GM21528 (cell line): ENCODE measurements around the gene EARS2.
"Not testable (repeated sequence)": the region's sequence is repeated elsewhere in the genome, so short reads cannot be mapped to it uniquely, and the experiment has no call there.

Source experiments
- ATAC-seq: cut with Tn5 transposase; IDR thresholded peaks from one replicate; pipeline ENCODE4 v1.9.1; 2021; ENCODE audit warnings: mild to moderate bottlenecking, moderate library complexity; ENCODE audit not compliant: unreplicated experiment, low FRiP score

The EARS2 gene

DNA sequence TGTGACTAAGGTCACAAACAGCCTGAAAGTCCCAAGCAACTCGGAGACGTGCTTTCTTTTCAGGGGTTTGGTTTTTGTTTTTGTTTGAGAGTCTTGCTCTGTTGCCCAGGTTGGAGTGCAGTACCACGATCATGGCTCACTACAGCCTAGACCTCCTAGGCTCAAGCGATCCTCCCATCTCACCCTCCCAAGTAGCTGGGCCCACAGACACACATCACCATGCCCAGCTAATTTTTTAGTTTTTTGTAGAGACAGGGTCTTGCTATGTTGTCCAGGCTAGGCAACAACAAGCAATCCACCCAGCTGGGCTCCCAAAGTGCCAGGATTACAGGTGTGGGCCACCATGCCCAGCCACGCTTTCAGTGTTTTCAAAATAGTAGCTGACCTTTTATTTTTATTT is 27.1 kb downstream of the EARS2 start:
- no peak for ATAC-seq

DNA sequence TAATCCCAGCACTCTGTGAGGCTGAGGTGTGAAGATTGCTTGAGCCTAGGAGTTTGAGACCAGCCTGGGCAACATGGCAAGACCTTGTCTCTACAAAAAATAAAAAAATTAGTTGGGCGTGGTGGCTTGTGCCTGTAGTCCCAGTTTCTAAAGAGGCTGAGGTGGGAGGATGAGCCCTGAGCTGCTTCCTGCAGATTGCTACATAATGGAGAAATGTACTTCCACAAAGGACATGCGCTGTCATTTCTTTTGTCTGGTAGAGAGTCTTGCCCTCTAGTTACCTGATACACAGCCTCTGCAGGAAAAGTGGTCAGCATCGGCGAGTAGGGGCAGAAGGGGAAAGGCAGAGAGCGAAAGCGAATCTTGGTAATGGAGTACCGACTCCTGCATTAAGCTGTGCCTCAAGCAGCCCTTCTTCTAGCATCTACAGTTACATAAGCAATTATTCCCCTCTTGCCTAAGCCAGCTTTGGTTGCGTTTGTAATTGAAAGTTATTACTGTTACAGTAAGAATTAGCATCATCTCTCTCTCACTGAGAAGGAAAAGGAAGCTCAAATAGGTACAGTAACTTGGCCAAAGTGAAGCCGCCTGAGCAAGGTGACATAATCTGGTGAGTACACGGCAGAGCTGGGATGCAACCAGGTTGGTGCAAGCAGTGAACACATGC is 28.4 kb downstream of the EARS2 start:
- no peak for ATAC-seq

DNA sequence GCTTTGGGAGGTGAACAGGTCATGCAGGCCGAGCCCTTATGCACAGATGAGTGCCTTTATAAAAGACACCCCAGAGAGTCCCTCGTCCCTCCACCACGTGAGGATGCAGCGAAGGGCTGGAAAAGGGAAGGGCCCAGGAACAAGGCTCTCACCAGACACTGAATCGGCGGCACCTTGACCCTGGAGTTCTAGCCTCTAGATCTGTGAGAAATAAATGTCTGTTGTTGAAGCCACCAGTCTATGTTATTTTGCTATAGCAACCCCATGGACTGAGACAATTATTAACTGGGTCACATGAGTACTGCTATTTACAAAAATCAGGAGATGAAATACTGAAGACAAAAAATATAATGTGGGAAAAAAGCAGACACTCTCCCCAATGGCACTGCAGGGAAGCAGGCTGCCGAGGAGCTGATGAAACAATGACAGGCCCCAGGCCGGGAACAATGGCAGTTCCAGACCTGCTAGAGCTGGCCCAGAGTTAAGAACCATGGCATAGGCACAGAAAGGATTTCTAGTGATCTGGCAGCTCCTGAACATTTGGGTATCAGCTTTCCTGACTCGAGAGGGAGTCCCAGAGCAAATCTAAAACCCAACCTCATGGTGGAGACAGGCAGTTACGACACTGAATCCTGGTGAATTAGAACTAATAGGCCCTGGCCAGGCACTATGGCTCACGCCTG is 29.0 kb downstream of the EARS2 start:
- no peak for ATAC-seq

GRCh38 chr16:23524886-23525285 is 32.3 kb downstream of the EARS2 start:
- ATAC-seq = no peak

DNA sequence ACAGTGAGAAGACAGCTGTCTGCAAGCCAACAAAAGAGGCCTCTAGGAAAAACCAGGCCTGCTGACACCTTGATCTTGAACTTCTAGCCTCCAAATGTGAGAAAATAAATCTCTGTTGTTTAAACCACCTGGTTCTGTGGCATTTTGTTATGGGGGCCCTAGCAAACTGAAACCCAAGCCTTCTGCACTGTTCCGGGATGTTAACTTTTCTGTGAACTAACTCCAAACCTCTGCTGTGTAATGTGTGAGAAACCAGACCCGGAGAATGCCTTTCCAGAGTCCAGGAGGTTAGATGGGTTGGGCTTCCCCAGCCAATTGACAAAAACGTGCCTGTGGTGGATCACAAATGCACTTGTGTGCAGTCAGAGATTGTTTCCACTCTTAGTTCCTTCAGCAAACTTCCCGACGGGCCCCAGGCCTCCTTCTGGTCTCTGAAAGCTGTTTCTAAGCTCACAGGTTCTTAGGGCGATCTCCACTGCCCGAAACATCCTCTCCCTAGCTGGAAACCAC is 33.2 kb downstream of the EARS2 start:
- no peak for ATAC-seq

DNA sequence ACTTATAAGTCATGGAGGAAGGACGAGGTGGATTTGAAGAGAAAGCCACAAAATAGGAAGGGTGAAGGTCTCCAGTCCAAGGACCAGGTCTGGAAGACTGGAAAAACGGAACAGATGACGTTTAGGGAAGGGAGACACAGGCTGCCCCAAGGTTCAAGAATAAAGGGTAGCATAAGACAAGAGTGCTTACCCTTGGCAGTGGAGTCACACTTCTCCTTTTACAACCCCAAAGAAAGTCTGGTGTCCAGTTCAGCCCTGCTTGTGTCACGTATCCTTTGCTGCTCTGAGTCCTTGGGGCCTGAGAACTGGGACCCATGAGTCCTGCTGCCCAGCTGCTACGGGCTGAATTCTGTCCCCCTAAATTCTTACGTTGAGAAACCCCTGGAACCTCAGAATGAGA is 33.8 kb downstream of the EARS2 start:
- ATAC-seq = no peak

DNA sequence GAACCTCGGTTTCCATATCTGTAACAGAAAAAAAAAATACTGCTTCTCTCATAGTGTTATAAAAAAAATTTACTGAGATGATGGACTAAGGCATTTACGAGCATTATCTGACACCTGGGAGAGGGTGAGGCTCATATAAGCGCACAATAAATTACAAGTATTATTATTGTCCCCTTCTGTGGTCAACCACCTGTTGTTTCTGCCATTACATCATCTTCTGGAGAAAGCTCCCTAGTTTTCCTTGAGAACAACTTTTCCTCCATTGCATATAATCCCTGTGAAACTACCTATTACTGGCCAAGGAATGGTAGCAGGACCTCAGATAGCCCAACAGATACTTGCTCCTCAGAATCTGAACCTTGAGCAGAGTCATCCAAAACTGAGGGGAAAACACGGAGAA is 35.2 kb downstream of the EARS2 start:
- no peak for ATAC-seq

DNA sequence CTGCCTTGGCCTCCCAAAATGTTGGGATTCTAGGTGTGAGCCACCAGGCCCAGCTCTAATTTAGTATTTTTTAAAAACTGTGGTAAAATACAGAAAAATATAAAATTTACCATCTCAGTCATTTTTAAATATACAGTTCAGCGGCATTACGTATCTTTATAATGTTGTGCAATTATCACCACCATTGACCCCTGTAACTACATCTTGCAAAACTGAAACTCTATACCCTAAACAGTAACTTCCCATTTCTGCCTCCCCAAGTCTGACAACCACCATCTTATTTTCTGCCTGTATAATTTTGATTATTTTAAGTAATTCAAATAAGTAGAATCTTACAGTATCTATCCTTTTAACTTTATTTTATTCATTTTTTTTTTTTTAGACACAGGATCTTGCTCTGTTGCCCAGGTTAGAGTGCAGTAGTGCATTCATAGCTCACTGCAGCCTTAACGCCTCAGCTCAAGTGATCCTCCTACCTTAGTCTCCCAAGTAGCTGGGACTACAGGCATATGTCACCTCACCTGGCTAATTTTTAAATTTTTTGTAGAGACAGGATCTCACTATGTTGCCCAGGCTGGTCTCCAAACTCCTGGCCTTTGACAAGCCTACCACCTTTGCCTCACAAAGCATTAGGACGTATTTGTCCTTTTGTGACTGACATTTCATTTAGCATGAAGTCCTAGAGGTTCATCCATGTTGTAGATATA is 36.0 kb downstream of the EARS2 start:
- ATAC-seq = no peak

GRCh38 chr16:23520500-23520899 is 36.6 kb downstream of the EARS2 start:
- ATAC-seq = no peak

DNA sequence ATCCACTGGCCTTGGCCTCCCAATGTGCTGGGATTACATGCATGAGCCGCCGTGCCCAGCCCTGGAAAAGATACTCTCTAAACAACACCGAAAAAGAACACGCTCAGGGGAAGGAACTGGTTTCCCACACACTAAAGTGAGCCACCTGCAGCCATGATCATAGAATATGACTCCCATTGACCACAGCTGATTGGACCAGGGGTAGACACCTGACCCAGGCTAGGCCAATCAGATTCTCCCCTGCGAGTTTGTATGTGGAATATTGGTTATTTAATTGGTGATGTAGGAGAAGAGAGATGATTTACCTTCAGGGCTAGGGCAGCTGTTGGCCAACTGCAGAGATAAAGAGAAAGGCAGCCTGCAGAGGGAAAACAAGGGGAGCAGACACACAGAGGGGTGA is 37.9 kb downstream of the EARS2 start:
- no peak for ATAC-seq

DNA sequence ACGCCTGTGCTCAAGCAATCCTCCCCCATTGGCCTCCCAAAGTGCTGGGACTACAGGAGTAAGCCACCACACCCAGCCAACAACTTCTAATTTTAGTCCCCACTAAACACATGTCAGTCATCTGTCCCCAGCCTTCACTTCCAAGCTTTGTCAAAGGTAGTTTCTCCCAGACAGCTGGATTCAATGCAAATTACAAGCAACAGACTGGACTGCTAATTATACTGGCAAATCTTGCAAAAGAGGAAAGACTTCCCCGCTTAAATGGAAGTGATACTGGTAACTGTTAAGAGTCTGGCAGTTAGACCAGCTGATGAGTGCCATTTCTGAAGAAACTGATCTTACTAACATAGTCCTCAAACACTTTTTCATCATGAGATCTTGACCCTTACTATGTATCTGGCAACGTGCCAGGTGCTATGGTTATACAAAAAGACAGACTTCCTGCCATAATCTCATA is 38.7 kb downstream of the EARS2 start:
- no peak for ATAC-seq

GRCh38 chr16:23516366-23517137 is 40.6 kb downstream of the EARS2 start:
- no peak for ATAC-seq

DNA sequence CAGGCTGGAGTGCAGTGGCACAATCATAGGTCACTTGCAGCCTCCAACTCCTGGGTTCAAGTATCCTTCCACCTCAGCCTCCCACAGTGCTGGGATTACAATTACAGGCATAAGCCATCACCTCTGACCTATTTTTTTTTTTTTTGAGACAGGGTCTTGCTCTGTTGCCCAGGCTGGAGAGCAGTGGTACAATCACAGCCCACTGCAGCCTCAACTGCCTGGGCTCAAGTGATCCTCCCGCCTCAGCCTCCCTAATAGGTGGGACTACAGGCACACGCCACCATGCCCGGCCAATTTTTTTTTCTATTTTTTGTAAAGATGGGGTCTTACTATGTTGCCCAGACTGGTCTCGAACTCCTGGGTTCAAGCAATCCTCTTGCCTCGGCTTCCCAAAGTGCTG is 41.3 kb downstream of the EARS2 start:
- no peak for ATAC-seq

- ATAC-seq = no peak
Measured at GRCh38 chr16:23514381-23515152, 42.6 kb downstream of the EARS2 start.

DNA sequence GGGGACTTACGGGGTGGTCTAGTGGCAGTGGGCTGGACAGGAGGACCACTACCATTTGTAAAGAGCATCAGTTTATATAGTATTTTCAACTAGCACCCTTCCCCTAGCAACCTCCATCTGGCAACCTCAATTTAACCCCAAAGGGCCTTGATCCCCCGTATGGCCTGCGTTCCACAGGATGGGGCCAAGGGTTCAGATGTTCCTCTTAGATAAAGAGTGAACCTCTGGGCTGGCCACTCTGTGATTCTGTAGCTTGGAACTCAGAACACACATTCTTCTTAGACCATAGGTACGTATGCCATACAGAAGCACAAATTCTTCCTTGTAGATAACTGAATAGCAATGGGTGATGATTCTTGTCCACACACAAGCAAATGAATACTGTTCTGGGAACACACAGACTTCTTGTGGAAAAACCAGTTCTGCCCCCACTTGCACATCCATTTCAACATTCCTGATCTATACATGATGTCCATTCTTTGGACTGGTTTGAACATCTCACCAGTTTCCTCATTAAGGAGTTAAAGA is 44.9 kb downstream of the EARS2 start:
- no peak for ATAC-seq

DNA sequence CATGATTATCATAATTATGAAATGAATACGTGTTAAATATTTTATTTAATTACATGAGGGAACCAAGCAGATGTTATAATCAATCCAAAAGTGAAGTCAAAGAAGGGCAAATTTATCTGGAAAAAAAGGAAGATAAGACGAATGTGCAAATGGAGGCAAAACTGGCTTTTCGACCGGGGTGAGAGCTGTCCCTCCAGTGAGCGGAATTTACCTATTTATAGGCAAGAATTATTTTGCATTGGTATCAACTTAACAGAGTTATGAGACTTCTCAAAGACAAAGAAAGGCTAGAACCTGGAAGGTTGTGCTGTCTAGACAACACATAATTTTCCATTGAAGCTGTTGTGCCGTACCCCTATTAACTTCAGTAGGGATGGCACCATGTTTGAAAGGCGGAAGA is 45.4 kb downstream of the EARS2 start:
- no peak for ATAC-seq

DNA sequence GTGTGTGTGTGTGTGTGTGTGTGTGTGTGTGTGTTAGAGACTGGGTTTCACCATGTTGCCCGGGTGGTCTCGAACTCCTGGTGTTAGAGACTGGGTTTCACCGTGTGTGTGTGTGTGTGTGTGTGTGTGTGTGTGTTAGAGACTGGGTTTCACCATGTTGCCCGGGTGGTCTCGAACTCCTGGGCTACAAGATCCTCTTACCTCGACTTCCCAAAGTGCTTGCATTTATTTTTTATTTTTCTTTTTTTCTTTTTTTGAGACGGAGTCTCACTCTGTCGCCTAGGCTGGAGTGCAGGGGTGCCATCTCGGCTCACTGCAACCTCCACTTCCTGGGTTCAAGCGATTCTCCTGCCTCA is 46.3 kb downstream of the EARS2 start:
- not testable (repeated sequence) for ATAC-seq

GRCh38 chr16:23510164-23510914 is 46.8 kb downstream of the EARS2 start, which contains the start of gene GGA2:
GGA2 (minus strand) TSS chr16:23510494; CDS start chr16:23510411, 83 bp downstream.
- peak; percentile 73 for ATAC-seq

GRCh38 chr16:23509782-23510163 is 47.4 kb downstream of the EARS2 start:
- ATAC-seq = no peak
